Hippocampal formation (tissue), 2 donors: ENCODE measurements around the gene ITPR1.

Experiments
- DNase-seq, 2 donors: peaks; one replicate each; lab custom pipeline; 2025; lab: John Stamatoyannopoulos, UW

The ITPR1 gene

GRCh38 chr3:4686619-4687018 is 193.5 kb downstream of the ITPR1 start:
- no peak for DNase-seq

- DNase-seq: no peak
Observed at GRCh38 chr3:4687167-4687566, 194.0 kb downstream of the ITPR1 start.

GRCh38 chr3:4687596-4687995 is 194.4 kb downstream of the ITPR1 start:
- DNase-seq: no peak

- no peak for DNase-seq
Observed at GRCh38 chr3:4688411-4688810, 195.3 kb downstream of the ITPR1 start.

- no peak for DNase-seq
Observed at GRCh38 chr3:4689021-4689420, 195.9 kb downstream of the ITPR1 start.

GRCh38 chr3:4690277-4690676 is 197.1 kb downstream of the ITPR1 start:
- DNase-seq: no peak

- no peak for DNase-seq
Observed at GRCh38 chr3:4693620-4694019, 200.5 kb downstream of the ITPR1 start.

- no peak for DNase-seq
Observed at GRCh38 chr3:4695846-4696245, 202.7 kb downstream of the ITPR1 start.

- no peak for DNase-seq
Observed at GRCh38 chr3:4696266-4696665, 203.1 kb downstream of the ITPR1 start.

- DNase-seq: no peak
Observed at GRCh38 chr3:4698125-4698821, 205.1 kb downstream of the ITPR1 start.

- no peak for DNase-seq
Observed at GRCh38 chr3:4703054-4703480, 209.9 kb downstream of the ITPR1 start.

GRCh38 chr3:4704552-4704951 is 211.4 kb downstream of the ITPR1 start:
- DNase-seq: no peak

- no peak for DNase-seq
Observed at GRCh38 chr3:4707324-4707723, 214.2 kb downstream of the ITPR1 start.

GRCh38 chr3:4708230-4708629 is 215.1 kb downstream of the ITPR1 start:
- DNase-seq: no peak

- no peak for DNase-seq
Observed at GRCh38 chr3:4709341-4709740, 216.2 kb downstream of the ITPR1 start.

GRCh38 chr3:4710191-4710590 is 217.0 kb downstream of the ITPR1 start:
- DNase-seq: no peak

GRCh38 chr3:4711680-4711992 is 218.5 kb downstream of the ITPR1 start:
- DNase-seq: no peak

GRCh38 chr3:4712109-4712508 is 219.0 kb downstream of the ITPR1 start:
- no peak for DNase-seq

GRCh38 chr3:4714045-4714444 is 220.9 kb downstream of the ITPR1 start:
- no peak for DNase-seq

GRCh38 chr3:4716266-4716665 is 223.1 kb downstream of the ITPR1 start:
- DNase-seq: no peak

GRCh38 chr3:4716706-4717362 is 223.7 kb downstream of the ITPR1 start:
- DNase-seq: no peak

- no peak for DNase-seq
Observed at GRCh38 chr3:4717363-4717740, 224.2 kb downstream of the ITPR1 start.

- DNase-seq: no peak
Observed at GRCh38 chr3:4718179-4718736, 225.1 kb downstream of the ITPR1 start.

GRCh38 chr3:4719046-4719501 is 225.9 kb downstream of the ITPR1 start:
- no peak for DNase-seq
